Measurements from ENCODE around the gene SEMA6D.

Gene SEMA6D

DNA sequence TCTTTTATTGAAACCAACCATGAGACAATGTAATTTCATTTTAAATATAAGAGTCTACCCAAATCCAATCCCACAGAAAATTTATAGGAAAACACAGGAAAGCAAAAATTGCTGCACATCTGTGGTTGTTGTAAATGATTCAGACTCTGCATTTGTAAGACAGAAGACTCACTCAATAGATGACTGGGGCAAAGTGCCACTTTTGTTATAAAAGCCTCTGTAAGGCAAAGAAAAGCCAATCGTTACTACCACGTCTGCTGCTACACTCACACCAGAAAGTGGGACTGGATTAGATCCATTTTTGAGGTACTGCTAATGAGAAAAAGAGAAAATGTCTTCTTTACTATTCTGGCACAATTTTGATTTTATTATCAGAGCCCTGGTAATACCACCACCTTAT, 74.9 kb downstream of the SEMA6D start:
- no peak for DNase-seq

DNA sequence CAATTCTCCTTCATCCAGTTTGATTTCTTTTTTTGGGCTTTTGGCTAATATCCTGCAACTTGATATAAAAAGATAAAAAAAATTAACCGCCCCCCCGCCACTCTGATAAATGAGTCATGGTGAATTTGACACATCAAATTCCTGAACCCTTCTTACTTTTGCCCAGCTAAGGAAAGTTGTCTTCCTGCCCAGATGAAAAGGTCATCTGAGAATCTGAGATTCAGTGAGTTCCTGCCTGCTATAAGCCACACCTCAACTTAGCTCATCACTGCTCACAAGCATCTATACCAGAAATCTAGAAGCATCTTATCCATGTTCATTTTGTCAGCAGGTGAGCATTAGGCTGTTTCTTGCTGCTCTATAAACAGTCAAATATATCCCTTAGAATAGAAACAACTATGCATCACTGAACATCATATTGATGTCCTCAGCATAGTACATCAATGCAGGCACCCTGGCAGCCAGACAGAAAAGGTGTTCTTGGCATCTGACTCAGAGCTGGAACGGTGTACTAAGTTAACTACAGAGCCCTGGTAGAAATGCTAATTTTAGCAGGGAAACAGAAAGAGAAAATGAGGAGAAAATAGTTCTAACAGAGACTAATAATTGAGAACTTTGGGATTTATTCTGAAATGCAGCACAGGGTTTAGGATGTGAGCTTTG, 77.1 kb downstream of the SEMA6D start:
- DNase-seq = no peak

DNA sequence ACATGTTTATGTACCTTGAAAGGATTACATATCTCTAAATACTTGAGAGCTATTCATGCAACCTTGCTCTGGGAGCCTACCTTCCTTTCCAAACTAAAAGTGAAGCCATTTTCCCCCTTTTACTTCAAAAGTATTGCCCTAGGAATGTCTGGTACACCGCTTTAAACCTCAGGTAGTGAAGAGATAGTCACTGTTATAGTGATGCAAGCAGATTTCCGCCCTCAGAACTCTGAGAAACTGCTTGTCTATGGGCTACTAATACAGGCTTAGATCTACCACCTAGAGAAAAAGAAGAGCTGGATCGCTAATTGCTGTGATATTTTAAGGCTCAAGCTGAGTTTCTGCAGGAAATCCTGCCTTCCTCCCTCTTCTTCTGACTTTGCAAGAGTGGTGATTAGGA, 78.6 kb downstream of the SEMA6D start:
- no peak for DNase-seq

DNA sequence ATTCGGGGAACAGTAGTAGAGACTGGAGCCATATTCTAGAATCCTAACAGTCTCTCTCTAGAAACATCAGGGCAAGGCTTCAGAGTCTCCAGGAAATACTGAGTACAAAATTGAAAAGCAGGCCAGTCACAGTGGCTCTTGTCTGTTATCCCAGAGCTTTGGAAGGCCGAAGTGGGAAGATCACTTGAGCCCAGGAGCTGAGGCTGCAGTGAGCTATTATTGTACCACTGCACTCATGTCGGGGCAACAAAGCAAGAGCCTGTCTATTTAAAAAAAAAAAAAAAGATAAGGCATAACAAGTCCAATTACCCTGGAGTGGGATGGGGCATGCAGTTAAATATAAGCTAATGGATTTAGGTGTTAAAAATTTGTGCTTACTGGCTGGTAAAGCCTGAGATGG, 79.0 kb downstream of the SEMA6D start:
- no peak for DNase-seq

DNA sequence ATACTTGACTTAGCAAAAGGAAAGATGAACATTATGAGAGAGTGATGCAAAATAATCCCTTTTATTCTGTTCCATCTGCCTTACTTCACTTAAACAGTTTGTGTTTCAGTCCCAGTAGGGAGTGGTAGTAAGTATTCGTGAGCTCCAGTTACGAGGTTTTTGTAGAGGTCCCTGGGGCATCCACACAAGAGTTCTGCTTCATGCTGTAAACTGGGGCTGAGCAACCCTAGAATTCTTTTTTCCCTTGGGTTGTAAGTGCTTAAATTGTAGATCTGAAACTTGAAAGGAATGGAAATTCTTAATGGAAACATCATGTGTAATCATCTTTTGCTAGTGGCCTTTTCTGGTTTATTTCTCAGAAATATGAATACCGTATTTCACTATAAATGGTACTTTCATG, 79.5 kb downstream of the SEMA6D start:
- no peak for DNase-seq

DNA sequence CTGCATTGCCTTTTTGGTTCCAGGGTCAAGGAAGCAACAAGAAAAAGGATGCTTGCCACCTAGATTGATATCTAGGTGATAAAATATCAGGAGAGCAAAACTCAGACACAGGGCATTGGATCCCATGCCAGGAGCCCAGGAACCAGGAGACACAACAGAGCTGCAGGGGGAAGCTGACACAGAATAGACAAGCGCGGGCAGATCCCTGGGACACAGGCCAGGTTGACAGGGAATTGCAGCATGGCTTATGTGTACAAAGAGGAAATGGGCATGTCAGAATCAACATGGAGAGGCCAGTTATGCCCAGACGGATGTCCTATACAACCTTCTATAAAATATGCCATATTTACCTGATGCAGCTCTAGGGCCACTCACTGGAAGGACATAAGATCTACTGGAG, 84.2 kb downstream of the SEMA6D start:
- no peak for DNase-seq

DNA sequence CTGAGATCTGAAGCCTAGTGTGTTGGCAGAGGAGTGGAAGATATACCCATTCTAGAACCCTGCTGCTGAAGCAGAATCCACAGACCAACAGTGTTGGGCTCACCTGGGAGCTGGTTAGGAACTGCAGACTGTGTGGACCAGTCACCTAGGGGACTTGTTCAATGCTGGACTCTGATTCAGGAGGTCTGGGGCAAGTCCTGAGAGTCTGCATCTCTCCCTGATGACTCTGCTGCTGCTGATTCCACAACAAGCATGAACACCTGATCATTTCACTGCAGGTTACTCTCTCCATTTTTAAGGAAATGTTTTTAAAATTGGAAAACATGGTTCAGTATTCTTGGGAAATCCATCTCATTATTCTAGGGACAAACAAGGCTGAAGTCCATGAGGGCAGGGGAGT, 84.9 kb downstream of the SEMA6D start:
- no peak for DNase-seq

DNA sequence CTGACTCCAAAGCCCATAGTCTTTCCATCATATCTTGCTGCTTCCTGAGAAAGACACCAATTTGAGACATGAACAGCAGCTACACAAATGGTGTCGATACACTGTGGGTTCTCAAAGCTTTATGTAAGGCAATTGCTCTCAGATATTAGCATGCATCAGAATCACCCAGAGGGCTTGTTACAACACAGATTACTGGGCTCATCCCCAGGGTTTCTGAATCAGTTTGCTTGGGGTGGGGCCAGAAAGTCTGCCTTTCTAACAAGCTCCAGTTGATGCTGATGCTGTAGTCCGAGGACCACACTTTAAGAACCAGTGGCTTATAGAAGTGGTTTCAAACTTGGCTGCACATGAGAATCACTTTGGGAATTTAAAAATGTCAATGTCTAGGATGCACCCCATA, 86.5 kb downstream of the SEMA6D start:
- DNase-seq = no peak

DNA sequence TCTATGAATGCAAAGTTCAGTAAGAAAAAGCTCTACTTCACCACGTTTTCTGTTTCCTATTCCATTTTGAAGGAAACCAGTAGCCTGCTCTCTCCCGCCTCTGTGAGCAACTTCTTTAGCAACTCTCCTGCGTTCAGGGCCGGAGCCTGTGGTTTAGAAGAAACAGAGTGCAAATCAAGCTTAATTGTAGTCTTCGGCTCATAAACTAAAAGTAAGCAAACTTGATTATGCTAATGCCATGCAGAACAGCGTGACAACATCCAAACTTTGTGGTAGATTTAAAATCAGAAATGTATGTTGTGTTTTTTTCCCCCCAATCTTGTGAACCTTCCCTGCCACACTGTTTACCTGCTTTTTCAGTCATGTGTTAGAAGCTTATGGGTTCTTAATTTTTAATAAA, 87.4 kb downstream of the SEMA6D start:
- DNase-seq = no peak

DNA sequence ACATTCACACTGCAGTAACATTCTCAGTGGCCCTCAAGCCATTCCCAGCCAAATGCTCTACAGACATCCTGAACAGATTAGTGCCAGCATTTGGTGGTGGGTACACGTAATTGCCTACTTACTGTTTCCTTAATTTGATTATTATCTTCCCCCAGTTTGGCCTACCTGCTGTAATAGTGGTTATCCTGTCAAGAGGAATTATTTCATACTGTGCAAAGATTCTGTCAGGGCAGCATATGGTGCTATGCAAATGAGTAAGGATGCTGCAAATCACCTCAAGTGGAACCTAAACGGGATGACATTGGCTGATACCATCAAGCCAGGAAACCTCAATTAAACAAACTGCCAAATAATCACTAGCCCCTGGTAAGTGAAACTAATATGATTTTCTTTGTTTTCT, 88.7 kb downstream of the SEMA6D start:
- no peak for DNase-seq

DNA sequence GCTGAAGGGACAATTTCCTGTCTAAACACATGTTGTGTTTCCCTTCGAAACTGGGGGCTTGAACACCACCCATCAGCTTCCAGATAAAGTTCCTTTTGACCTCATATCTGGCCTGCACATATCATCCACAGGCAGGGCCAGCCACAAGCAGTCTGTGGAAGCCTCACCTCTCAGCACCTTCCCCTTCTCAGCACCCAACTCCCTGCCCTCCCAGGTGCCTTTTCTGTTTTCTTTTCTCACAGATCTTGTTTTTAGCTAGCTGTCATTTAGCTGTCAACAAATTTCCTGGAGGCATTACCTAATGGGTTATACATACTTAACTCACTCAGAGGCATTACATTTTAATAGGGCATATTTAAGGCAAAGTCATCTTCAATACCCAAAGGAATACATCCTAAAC, 93.9 kb downstream of the SEMA6D start:
- no peak for DNase-seq

DNA sequence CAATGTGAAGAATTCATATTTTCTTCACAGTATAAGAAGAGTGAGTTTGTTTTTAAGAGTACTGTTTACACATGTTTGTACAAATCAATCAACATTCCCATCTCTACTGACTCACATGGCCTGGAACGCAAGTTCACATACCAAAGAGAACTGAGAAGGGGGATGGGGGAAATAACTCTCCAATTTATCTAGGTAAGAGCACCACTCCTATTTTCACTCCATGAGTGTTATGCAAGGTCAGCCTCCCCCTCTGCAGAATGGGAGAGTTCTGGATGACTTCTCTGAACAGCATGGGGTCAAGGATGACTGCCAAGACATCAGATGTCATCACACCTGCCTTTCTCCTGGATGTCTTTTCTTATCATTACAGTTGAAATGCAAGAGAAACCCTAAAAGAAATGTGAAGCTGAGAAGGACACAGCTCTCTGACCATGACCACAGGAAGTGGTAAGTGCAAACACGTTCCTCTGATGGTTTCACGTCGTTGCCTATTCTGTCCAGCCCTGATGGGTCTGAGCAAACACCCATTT, 95.2 kb downstream of the SEMA6D start:
- DNase-seq = no peak

DNA sequence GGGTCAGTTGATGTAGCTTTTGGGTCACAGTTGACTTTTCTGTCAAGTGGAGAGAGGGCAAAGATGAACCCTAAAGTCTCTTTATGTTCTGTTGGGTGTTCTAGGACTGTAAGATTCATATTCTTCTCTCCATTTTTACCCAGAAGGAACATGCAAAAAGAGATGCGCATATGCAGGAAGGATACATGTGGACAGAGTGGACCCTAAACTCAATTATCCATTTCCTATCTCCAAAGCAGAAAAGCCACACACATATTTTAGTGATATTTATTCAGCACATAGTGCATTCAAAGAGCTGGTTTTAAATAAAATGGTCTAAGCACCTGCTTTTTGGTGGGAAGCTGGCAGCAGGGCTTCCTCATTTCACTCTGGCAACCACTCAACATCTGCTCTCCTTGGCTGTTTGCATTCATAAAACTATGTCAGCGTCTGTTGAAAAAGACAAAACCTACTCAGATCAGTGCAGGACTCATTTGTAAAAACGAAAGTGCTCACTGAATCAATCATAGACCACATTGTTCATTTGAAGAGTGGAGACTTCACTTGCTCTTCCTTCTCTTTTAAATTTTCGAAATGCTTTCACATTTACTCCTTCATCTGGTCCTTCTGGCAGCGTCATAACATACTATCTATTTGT, 96.6 kb downstream of the SEMA6D start:
- no peak for DNase-seq

DNA sequence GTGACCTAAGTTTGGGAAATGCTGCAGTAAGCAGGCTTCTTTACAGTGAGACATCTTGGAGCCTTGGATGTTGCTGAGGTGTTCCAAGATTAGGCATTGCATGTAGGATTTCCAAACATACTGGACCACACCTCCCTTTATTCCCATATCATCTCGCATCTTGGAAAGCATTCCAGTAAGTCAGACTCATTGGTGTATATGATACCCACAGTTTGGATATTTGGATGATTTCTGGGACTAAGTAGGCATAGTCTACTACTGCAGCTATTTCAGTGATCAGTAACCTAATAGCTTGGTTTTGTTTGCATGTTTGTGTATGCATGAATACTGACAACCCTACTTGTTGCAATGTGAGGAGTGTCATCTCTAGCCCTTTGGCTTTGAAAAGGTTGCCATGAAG, 97.3 kb downstream of the SEMA6D start:
- DNase-seq = no peak

DNA sequence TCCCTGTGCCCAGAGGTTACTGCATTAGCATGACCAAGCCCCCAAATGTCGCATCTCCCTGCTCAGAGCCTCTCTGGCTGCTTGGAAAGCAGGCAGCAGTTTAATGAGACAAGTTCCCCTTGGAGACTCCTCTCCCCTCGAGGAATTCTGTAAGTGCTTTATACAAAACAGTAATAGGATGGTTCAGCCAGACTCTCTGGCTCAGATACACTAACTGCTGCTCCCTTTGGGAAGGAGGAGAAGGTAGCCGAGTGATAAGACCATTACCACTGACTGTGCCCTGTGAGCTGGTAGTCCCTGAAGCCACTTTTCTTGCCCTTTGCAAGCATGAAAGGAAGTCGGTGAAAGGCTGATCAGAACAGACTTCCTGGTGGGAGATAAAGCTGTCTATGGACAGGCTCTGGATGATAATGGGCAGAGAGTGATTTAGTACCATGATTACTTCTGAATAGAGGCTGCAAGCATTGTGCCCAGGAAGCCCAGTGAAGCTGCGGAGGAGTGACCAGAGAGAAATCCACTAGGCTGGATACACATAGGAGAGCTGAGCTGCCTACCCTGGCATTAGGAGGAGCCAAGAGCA, 100.8 kb downstream of the SEMA6D start:
- DNase-seq = no peak

DNA sequence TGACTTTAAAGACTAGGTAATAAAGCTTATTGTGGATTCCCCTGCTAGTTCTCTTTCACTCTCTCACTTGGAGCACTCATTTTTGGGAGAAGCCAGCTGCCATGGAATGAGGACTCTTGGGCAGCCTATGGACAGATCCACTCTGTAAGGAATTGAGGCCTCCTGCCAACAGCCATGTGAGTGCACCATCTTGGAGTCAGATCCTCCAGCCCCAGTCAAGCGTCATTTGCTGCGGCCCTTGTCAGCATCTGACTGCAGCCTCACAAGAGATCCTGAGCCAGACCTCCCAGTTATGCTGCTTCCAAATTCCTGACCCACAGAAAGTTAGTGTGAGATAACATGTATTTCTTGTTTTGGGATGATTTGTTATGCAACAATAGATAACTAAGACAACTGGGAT, 101.9 kb downstream of the SEMA6D start:
- no peak for DNase-seq

DNA sequence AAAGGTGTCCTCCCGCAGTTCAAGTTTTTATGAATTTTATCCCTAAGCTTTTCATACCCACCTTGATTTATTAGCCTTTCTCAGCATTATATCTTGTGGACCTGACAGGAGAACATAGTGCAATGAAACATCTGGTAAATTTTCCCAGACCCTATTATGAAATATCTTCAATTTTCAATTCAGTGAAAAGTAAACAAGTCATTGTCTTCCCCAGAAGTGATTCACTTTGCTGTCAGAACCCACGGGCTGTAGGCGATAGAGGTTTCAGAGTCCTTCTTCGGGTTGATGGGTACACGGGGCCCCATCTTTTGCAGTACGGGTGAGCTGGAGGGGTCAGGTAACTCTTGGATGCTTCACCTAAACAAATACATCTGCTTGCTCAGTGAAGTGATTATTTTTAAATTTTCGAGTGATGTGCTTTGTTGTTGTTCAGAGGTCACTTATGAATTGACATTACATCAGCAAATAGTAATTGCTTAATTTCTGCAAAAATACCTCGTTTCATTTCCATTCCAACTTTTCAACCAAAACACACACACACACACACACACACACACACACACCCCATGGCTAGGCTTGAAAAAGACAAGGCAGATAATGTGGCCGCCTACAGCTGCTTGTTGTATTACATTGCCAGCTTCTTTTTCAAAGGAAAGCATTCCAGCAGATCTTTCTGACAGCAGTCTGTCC, 102.9 kb downstream of the SEMA6D start:
- DNase-seq = no peak

DNA sequence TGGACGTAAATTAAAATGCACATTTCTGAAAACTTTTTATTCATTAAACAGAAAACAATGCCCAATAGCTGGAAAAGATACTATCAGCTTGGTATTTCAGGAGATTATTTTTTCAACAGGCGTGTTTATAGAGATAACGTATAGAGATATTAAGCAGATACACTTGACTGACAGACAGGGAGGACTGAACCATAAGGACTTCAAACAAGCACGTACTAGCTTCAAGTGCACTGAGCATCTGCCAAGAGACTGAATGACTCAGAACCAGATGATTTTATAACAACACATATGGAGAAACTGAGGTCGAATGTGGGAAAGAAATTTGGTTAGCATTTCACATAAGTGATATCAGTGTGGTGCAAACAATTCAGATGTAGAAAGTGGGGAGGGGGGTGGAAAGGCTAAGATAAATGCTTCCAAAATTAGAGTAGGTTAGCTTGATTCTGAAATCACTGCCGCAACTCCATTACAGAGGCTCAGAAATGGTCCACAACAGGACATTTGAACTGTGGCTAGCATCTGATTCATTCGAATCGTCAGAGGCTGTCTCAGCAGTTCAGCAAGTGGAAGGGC, 103.5 kb downstream of the SEMA6D start:
- DNase-seq = no peak

DNA sequence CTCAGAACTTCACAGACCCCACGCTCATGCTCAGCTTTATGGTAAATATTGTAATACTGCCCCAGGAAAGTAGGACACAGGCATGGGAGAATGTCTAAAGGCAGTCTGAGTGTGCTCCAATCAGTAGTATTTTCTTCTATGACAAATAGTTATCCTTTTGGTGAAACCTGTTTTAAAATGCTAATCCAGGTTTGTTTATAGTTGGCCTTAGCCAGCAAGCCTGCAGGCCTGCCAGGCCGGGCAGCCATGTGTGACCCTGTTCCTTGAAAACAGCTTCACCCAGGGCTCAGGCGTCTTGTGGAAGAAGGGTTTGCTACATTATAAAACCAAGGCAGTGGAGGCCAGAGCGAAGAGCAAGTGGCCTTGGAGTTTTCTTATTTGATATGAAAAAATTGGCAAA, 104.7 kb downstream of the SEMA6D start:
- no peak for DNase-seq

All from activated CD4-positive, alpha-beta T cell treated with anti-CD3 and anti-CD28 coated beads, Interleukin-2, amount 50 U/mL, for 4 hours (primary cell).